HL-60 (cell line): Measurements from ENCODE around the gene HYAL3.

Experiments
- DNase-seq, 2 experiments: peaks; one replicate each; pipeline ENCODE4 v3.0.0-alpha.2; 2010 to 2020; ENCODE audit warnings: low read depth in 1 of 2, low spot score in 1 of 2
- H3K27ac ChIP-seq: fragments of 250-450 bp; sonication (Bioruptor Pico); replicated peaks from 2 replicates; pipeline ENCODE4 v1.5.1; 2020; ENCODE audit warnings: mild to moderate bottlenecking, moderate library complexity
- H3K27me3 ChIP-seq: fragments of 250-450 bp; sonication (Bioruptor Pico); 2 replicates; pipeline ENCODE4 v1.5.1; 2021; ENCODE audit warnings: mild to moderate bottlenecking, moderate library complexity; ENCODE audit not compliant: insufficient read depth, poor library complexity, severe bottlenecking
- H3K4me3 ChIP-seq: replicated peaks from 2 replicates; pipeline ENCODE4 v1.5.1; 2011; ENCODE audit warnings: mild to moderate bottlenecking, control low read depth, low read length; ENCODE audit not compliant: insufficient read depth
- CTCF ChIP-seq: IDR thresholded peaks from one replicate; pipeline ENCODE4 v1.5.1; 2011; ENCODE audit warnings: low read length, control low read depth, inconsistent platforms; ENCODE audit not compliant: insufficient read depth
- GABPA ChIP-seq: IDR thresholded peaks from 2 replicates; pipeline ENCODE4 v1.6.1; 2012; ENCODE audit warnings: low read depth
- POLR2AphosphoS5 ChIP-seq: IDR thresholded peaks from 2 replicates; pipeline ENCODE4 v1.6.1; 2012; ENCODE audit warnings: low read depth
- REST ChIP-seq: IDR thresholded peaks from 2 replicates; pipeline ENCODE4 v1.6.1; 2012; ENCODE audit warnings: low read depth; ENCODE audit not compliant: insufficient replicate concordance
- SPI1 ChIP-seq: IDR thresholded peaks from 2 replicates; pipeline ENCODE4 v1.6.1; 2012; ENCODE audit warnings: low read depth, mild to moderate bottlenecking, borderline replicate concordance

The HYAL3 gene

DNA sequence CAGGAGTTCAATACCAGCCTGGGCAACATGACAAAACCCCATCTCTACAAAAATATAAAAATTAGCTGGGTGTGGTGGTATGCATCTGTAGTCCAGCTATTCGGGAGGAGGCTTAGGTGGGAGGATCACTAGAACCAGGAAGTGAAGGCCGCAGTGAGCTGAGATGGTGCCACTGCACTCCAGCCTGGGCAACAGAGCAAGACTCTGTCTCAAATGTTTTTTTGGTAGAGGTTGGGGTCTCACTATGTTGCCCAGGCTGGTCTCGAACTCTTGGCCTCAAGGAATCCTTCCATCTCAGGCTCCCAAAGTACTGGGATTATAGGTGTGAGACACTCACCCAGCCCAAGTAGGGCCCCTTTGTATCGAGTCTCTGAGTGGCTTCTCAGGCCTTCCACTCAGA is 5.1 kb downstream of the HYAL3 start:
- H3K4me3 ChIP-seq, result no peak overlapping the region
- TF ChIP-seq POLR2AphosphoS5, result no peak
- no peak for TF ChIP-seq SPI1
- TF ChIP-seq GABPA, result no peak
- TF ChIP-seq CTCF, result no peak
- no peak for TF ChIP-seq REST
- DNase-seq, result no peak
- no peak overlapping the region for H3K27ac ChIP-seq
- no peaks in the 10 kb centered on the region for H3K27me3 ChIP-seq

DNA sequence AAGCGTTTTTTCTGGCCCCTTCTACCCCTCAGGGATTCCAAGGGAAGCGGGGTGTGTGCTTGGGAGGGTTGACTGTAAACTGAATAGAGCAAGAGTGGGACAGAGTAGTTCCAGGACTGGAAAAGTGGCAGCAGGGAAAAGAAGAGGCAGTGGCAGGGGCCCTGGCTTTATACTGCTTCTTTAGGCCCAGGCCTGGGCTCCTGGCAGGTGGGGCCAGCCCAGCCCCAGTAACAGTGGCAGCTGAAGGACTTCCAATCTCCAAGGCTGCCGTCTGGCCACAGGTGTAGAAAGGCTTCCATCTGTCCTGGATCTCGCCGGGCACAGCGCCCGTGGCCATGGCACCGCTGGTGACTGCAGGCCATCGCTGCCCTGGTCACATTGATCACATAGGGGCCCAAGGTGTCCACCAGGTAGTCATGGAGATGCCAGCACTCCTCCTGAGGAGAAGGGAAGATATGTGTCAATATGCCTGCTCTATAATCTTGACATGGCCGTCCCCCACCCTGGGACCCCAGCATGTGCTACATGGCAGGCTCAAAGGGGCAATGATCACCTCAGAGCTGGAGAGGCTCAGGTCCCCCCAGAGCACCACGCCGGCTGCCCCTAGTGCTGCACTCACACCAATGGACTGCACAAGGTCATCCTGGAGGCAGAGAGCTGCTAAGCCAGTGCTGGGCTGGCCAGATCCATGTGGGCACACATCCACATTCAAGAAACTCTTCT is 6.0 kb downstream of the HYAL3 start:
- peak overlapping the region; percentile 85 for H3K27ac ChIP-seq
- TF ChIP-seq SPI1 (no peak), REST (no peak), GABPA (no peak), POLR2AphosphoS5 (no peak), CTCF (no peak)
- no peak for DNase-seq
- H3K4me3 ChIP-seq, result no peak overlapping the region; the same call in 1 of the 2 replicates
- no peaks in the 10 kb centered on the region for H3K27me3 ChIP-seq

- TF ChIP-seq POLR2AphosphoS5 (peak; percentile 88), GABPA (peak; percentile 52; the same call in 1 of the 2 replicates), CTCF (no peak), REST (peak; percentile 22), SPI1 (no peak)
- Histone ChIP-seq H3K27ac (peak within 1 kb of the TSS; percentile 85), H3K27me3 (no peaks in the 10 kb centered on the region), H3K4me3 (peak within 1 kb of the TSS; percentile 92)
- DNase-seq, result peak; percentile 98
These were observed 6.8 kb downstream of the HYAL3 start, which contains the start of gene IFRD2 for GRCh38 chr3:50292159-50293078. TSS of gene IFRD2 (minus strand) at chr3:50292429. CDS start at chr3:50292274, 155 bp downstream.
